AG09309 (cell line): Measurements from ENCODE around the gene MOXD1.

Experiments
- DNase-seq: peaks from one replicate; pipeline ENCODE4 v3.0.0-alpha.2; 2010; ENCODE audit warnings: low read depth
- H3K4me3 ChIP-seq: 2 replicates; pipeline ENCODE4 v1.5.1; 2011; ENCODE audit warnings: mild to moderate bottlenecking, low read depth, low read length, moderate library complexity; ENCODE audit not compliant: control insufficient read depth
- CTCF ChIP-seq: IDR thresholded peaks from 2 replicates; pipeline ENCODE4 v1.5.1; 2011; ENCODE audit warnings: mild to moderate bottlenecking, low read depth, low read length, inconsistent platforms; ENCODE audit not compliant: insufficient read depth, control insufficient read depth; ENCODE audit errors: missing control alignments

The MOXD1 gene

GRCh38 chr6:132380358-132381029 is 20.8 kb downstream of the MOXD1 start:
- no peak for TF ChIP-seq CTCF
- H3K4me3 ChIP-seq, result no peak overlapping the region
- DNase-seq, result no peak

GRCh38 chr6:132369526-132369925 is 31.7 kb downstream of the MOXD1 start:
- H3K4me3 ChIP-seq, result no peak overlapping the region
- no peak for DNase-seq
- no peak for TF ChIP-seq CTCF

GRCh38 chr6:132368916-132369481 is 32.3 kb downstream of the MOXD1 start:
- no peak for TF ChIP-seq CTCF
- DNase-seq, result no peak
- no peak overlapping the region for H3K4me3 ChIP-seq

GRCh38 chr6:132365281-132365907 is 35.9 kb downstream of the MOXD1 start:
- DNase-seq, result no peak

GRCh38 chr6:132364306-132365074 is 36.8 kb downstream of the MOXD1 start:
- no peak overlapping the region for H3K4me3 ChIP-seq
- DNase-seq, result no peak
- TF ChIP-seq CTCF, result no peak

More at GRCh38 chr6:132365281-132365907, 35.9 kb downstream of the MOXD1 start:
- TF ChIP-seq CTCF, result no peak
- H3K4me3 ChIP-seq, result no peak overlapping the region

- no peak overlapping the region for H3K4me3 ChIP-seq
- no peak for DNase-seq
- TF ChIP-seq CTCF, result no peak
Observed at GRCh38 chr6:132362442-132363185, 38.7 kb downstream of the MOXD1 start.
